EL (cell line): ENCODE data around the gene CCDC85A.
"Not testable (repeated sequence)": the region's sequence is repeated elsewhere in the genome, so short reads cannot be mapped to it uniquely, and the experiment has no call there.

ENCODE experiments used
- DNase-seq: peaks from one replicate; pipeline ENCODE4 v3.0.0-alpha.2; 2016

The CCDC85A gene

DNA sequence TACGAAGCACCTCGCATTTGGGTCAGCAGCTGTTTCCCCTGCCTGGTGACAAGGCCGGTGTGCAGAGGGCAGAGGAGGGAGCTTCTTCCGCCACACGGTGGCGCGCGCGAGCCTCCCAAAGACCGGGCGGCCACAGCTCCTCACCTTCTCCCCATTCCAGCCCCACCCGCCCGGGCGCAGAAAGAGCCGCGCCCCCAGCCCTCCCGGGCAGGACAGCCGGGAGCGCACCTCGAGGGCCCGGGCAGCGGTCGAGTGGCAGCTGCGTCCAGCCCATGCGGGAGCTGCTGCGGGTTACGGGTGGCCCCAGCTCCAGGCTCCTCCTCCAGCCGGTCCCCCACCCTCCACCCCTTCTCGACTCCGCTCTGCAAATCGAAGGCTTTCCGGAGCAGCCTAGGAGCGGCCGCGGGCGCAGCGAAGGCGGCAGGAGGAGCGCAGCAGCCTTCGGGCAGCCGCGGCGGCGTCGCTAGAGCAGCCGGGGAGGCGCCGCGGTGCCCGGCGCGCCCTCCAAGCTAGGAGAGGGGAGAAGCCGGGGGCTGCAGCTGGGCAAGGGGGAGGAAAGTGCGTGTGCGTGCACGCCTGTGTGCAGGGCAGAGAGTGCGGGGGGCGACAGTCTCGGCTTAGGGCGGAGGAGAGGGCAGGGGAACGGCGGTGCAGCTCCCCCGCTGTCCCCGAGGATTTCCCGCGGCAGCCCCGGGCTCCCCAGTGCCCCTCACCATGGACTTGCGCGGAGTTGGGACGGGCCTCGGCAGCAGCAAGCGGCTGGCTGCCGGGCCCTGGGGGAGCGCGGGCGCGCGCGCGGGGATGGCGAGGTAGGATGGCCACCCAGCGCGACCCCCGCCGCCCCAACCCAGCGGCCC is at the start of gene CCDC85A:
Gene CCDC85A, plus strand, starts transcription at position 348 of the 857 bp plus-strand sequence. CDS start 635 bp downstream, outside the sequence.
- DNase-seq, result peak; percentile 90

DNA sequence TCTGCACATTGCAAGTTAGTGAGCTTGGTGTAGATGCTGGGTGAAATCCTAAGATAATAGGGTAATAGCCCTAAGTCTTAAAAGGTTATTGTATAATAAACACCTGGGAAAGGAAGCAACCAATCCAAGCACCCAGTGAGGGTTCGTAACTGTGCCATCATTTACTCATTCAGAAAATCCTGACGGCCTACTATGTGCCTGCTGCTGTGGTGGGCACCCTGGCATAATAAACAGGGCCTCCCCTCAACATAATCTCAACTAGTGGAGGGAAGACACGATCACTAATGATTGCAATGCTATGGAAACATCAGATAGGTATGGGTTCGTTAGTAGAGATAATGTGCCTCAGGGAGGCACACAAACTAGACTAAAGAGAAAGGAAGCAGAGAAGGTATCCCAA is 48.9 kb upstream of the CCDC85A start:
- DNase-seq, result no peak

GRCh38 chr2:56142497-56143061 is 41.2 kb upstream of the CCDC85A start:
- not testable (repeated sequence) for DNase-seq

- no peak for DNase-seq
These were observed 35.9 kb upstream of the CCDC85A start for GRCh38 chr2:56147907-56148306.

GRCh38 chr2:56148825-56149224 is 35.0 kb upstream of the CCDC85A start:
- no peak for DNase-seq

GRCh38 chr2:56151841-56152240 is 31.9 kb upstream of the CCDC85A start:
- no peak for DNase-seq

- no peak for DNase-seq
These were observed 28.6 kb upstream of the CCDC85A start for GRCh38 chr2:56155188-56155587.

GRCh38 chr2:56159875-56160274 is 23.9 kb upstream of the CCDC85A start:
- not testable (repeated sequence) for DNase-seq

GRCh38 chr2:56167616-56168562 is 15.9 kb upstream of the CCDC85A start:
- peak; percentile 78 for DNase-seq

- DNase-seq, result peak; percentile 40
These were observed 14.3 kb upstream of the CCDC85A start for GRCh38 chr2:56169521-56169920.

GRCh38 chr2:56170504-56170903 is 13.3 kb upstream of the CCDC85A start:
- DNase-seq, result no peak

- no peak for DNase-seq
These were observed 12.8 kb upstream of the CCDC85A start for GRCh38 chr2:56170988-56171387.

GRCh38 chr2:56175779-56176178 is 8.0 kb upstream of the CCDC85A start:
- DNase-seq, result no peak

DNA sequence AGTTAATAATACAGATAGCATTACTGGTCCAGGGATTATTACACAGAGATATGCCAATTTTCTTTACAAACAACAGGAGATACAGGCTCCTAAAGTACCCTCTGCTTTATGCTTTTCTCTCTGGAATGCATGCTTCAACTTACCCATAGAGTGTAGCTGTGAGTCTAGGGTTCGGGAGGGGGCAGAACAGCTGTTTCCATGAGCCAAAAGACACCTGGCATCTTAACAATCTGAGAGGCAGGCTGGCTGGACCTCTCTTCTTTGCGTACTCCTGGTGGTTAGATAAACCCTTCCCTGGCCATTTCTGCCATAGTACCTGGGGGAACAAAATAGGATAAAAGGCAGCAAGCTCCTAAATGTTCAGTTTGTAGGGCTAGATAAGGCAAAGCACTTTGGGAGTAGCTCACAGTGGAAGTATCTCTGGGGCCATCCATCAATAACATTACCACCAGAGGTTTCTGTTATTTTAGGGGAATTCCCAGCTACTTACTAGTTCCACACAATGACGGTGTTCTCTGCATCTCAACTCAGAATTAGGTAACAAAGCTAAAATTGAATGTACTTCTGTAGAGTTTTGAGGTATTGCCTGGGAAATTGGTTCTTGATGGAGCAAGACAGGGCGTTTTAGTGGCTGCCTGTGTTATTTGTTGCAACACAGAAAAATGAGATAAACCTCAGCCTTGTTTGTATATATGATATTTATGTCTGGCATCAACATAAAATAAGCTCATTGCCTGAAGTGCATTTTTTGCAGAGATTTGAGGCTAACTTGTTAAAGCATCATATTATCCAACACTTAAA is 6.2 kb upstream of the CCDC85A start:
- DNase-seq, result no peak

- no peak for DNase-seq
These were observed 3.9 kb upstream of the CCDC85A start for GRCh38 chr2:56179931-56180330.

DNA sequence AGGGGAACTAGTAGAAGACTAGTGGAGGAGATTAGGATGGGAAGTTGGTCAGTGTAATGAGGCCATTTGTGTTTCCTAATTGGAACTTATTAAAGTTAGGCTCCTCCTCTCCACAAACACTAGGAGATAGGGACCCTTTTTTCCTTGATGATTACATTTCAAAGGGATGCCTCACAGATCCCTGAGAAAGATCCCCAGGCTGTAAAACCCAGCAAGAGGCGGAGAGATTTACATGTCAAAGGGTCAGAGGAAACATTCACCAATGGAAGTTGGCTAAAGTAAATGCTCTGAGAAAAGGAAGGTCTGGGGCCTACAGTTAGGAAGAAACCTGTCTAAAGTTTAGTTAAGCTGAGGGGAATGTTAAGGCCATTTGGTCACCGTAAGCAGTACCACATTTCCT is 1.4 kb upstream of the CCDC85A start:
- DNase-seq, result no peak

DNA sequence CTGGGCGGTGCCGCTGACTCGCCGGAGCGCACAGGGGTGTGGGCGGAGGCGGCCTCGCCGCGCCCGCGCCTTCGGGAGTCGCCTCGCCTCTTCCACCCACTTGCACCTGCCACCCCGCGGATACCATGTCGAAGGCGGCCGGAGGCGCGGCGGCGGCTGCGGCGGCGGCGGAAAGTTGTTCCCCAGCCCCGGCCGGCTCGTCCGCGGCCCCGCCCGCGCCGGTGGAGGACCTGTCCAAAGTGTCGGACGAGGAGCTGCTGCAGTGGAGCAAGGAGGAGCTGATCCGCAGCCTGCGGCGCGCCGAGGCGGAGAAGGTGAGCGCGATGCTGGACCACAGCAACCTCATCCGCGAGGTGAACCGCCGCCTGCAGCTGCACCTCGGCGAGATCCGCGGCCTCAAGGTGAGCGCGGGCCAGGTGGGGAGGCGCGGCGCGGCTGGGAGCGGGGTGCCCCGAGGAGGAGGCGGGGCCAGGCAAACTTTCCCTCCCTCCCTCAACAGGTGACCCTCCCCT is 766 bp downstream of the CCDC85A start:
- DNase-seq, result peak; percentile 49

GRCh38 chr2:56185101-56185581 is 1.4 kb downstream of the CCDC85A start:
- peak; percentile 56 for DNase-seq

DNA sequence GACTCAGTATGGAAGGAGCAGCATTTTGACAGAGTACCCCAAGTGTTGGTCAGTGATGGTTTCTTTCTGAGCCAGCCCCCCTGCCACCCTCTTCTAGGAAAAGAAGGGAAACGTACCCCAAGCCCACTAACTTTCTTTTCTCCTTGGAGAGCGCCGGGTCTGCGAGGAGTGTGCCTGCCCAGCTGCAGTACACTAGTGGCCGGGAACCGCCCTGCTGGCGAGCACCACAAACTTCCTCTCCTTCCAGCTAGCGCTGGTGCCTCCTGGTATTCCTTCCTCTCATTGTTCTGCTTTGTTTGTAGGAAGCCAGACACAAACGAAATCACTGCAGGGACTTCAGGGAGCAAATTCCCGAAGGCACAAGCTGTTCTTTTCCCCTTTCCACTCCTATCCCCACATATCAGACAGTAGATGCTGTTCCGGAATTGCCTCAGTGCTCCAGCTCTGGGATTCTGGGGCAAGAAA is 1.8 kb downstream of the CCDC85A start:
- DNase-seq, result peak; percentile 71

GRCh38 chr2:56191617-56192016 is 7.8 kb downstream of the CCDC85A start:
- DNase-seq, result peak; percentile 70

- DNase-seq, result no peak
These were observed 9.0 kb downstream of the CCDC85A start for GRCh38 chr2:56192664-56193305.
